Stimulated activated CD4-positive, alpha-beta T cell treated with anti-CD3 and anti-CD28 coated beads, Interleukin-4, amount 100 ng/mL, for 1 hour (primary cell): ENCODE results near the gene URI1.
"Not testable (repeated sequence)": the region's sequence is repeated elsewhere in the genome, so short reads cannot be mapped to it uniquely, and the experiment has no call there.

Source experiments
- DNase-seq: peaks from one replicate; pipeline ENCODE4 v3.0.0-alpha.2; 2020

Gene URI1

GRCh38 chr19:29941828-29942403 lies at the start of gene URI1:
Gene URI1, plus strand, starts transcription at chr19:29942239. Its CDS starts 309 bp downstream, at chr19:29942548.
- DNase-seq: peak; percentile 95

- DNase-seq: no peak
These were observed 48.3 kb upstream of the URI1 start for GRCh38 chr19:29893606-29894284.

- DNase-seq: no peak
These were observed 45.2 kb upstream of the URI1 start for GRCh38 chr19:29896802-29897201.

- DNase-seq: no peak
These were observed 44.6 kb upstream of the URI1 start for GRCh38 chr19:29897466-29897865.

GRCh38 chr19:29904017-29904416 lies 38.0 kb upstream of the URI1 start:
- DNase-seq: no peak

- no peak for DNase-seq
These were observed 32.8 kb upstream of the URI1 start for GRCh38 chr19:29908963-29909944.

- DNase-seq: no peak
These were observed 27.1 kb upstream of the URI1 start for GRCh38 chr19:29914933-29915332.

GRCh38 chr19:29915832-29916231 lies 26.2 kb upstream of the URI1 start:
- DNase-seq: not testable (repeated sequence)

- DNase-seq: no peak
These were observed 24.1 kb upstream of the URI1 start for GRCh38 chr19:29917911-29918310.

- no peak for DNase-seq
These were observed 23.1 kb upstream of the URI1 start for GRCh38 chr19:29918891-29919290.

- no peak for DNase-seq
These were observed 19.1 kb upstream of the URI1 start for GRCh38 chr19:29922972-29923371.

- no peak for DNase-seq
These were observed 18.4 kb upstream of the URI1 start for GRCh38 chr19:29923653-29924052.

GRCh38 chr19:29926031-29926430 lies 16.0 kb upstream of the URI1 start:
- no peak for DNase-seq

GRCh38 chr19:29926801-29927200 lies 15.2 kb upstream of the URI1 start:
- no peak for DNase-seq

- DNase-seq: no peak
These were observed 14.0 kb upstream of the URI1 start for GRCh38 chr19:29927944-29928625.

GRCh38 chr19:29928831-29929230 lies 13.2 kb upstream of the URI1 start:
- no peak for DNase-seq

GRCh38 chr19:29934257-29934656 lies 7.8 kb upstream of the URI1 start:
- no peak for DNase-seq

GRCh38 chr19:29934781-29935180 lies 7.3 kb upstream of the URI1 start:
- DNase-seq: no peak

GRCh38 chr19:29936409-29936808 lies 5.6 kb upstream of the URI1 start:
- DNase-seq: no peak

GRCh38 chr19:29939628-29940027 lies 2.4 kb upstream of the URI1 start:
- DNase-seq: no peak

- DNase-seq: no peak
These were observed 961 bp upstream of the URI1 start for GRCh38 chr19:29940971-29941585.

- peak; percentile 76 for DNase-seq
These were observed 594 bp downstream of the URI1 start for GRCh38 chr19:29942404-29943261.
